HepG2 (cell line): ENCODE results near the gene KLHL11. TPM values are rescaled to one million over a fixed set of nuclear protein-coding genes. Genes with fewer than 3 reads are reported as not detected.
A peak's percentile ranks its signal among the peaks of the same experiment; 100 is the strongest.

ENCODE experiments used
- ATAC-seq: fragments of 200-7000 bp; cut with Tn5 transposase; 3 replicates; pipeline ENCODE4 v1.9.1; 2020; ENCODE audit warnings: mild to moderate bottlenecking, moderate library complexity
- BruUV-seq: library from RNA; stranded (reverse); fragments of 400-500 nt; replicated peaks from 2 replicates; lab custom pipeline; 2021; lab: Mats Ljungman, UMichigan
- CTCF ChIA-PET: fragments of 300-600 bp; formaldehyde crosslinking; extraction: SDS; loops from one replicate; lab custom pipeline; 2021; ENCODE audit warnings: low total read pairs, inconsistent platforms, low intra/inter-chr PET ratio; lab: Yijun Ruan, JAX
- POLR2A ChIA-PET: fragments of 350-600 bp; sonication (Branson Sonifier 250); formaldehyde crosslinking; loops from one replicate; lab custom pipeline; 2020; ENCODE audit warnings: antibody characterized with exemption, inconsistent platforms; lab: Yijun Ruan, JAX
- DNase-seq: peaks from one replicate; pipeline ENCODE4 v3.0.0-alpha.2; 2015; ENCODE audit warnings: low spot score
- FAIRE-seq: peaks from 3 replicates; lab custom pipeline; 2011; peaks lifted over from hg19 to GRCh38; lab: Jason Lieb, UNC
- H2AFZ ChIP-seq: one replicate; pipeline ENCODE4 v1.6.1; 2011; ENCODE audit warnings: low read length, inconsistent platforms
- H3K27ac ChIP-seq: fragments of 300-600 bp; 3 replicates; pipeline ENCODE4 v1.8.0; 2011; ENCODE audit warnings: mixed run types, mild to moderate bottlenecking, mixed read lengths, low read length, inconsistent platforms; ENCODE audit not compliant: insufficient read depth; ENCODE audit errors: extremely low read length
- H3K27me3 ChIP-seq, 2 experiments: fragments of 200-600 bp in 1 of 2; 2 replicates in 1 of 2; 3 replicates in 1 of 2; pipeline versions ENCODE4 v1.6.0 to v1.8.0; 2011; ENCODE audit warnings: low read length in 2 of 2, mild to moderate bottlenecking in 2 of 2, moderate library complexity in 2 of 2, inconsistent platforms in 1 of 2; ENCODE audit not compliant: insufficient read depth in 2 of 2, control insufficient read depth in 1 of 2
- H3K36me3 ChIP-seq, 2 experiments: fragments of 200-600 bp in 1 of 2; replicated peaks in 1 of 2; 2 replicates in 1 of 2; 3 replicates in 1 of 2; pipeline versions ENCODE4 v1.5.1 to v1.8.0; 2011; ENCODE audit warnings: low read length in 2 of 2, inconsistent platforms in 1 of 2; ENCODE audit not compliant: insufficient read depth in 2 of 2, control insufficient read depth in 1 of 2
- H3K4me1 ChIP-seq: 2 replicates; pipeline ENCODE4 v1.5.1; 2012; ENCODE audit warnings: low read length, inconsistent platforms; ENCODE audit not compliant: insufficient read depth
- H3K4me2 ChIP-seq: 2 replicates; pipeline ENCODE4 v1.6.0; 2011; ENCODE audit warnings: low read depth, low read length, inconsistent platforms
- H3K4me3 ChIP-seq, 3 experiments: fragments of 200-600 bp in 1 of 3; sonication (generic), shearing (Covaris generic) in 1 of 3; replicated peaks in 1 of 3; 2 replicates each; pipeline ENCODE4 v1.5.1; 2011 to 2016; ENCODE audit warnings: low read length in 3 of 3, inconsistent platforms in 2 of 3, low read depth in 2 of 3, mild to moderate bottlenecking in 2 of 3, control low read depth in 1 of 3, mixed read lengths in 1 of 3; ENCODE audit not compliant: insufficient read depth in 1 of 3
- H3K79me2 ChIP-seq: one replicate; pipeline ENCODE4 v1.6.1; 2011; ENCODE audit warnings: low read length, inconsistent platforms; ENCODE audit not compliant: insufficient read depth
- H3K9ac ChIP-seq: 2 replicates; pipeline ENCODE4 v1.6.0; 2011; ENCODE audit warnings: mild to moderate bottlenecking, low read depth, low read length, inconsistent platforms; ENCODE audit not compliant: insufficient read depth
- H3K9me3 ChIP-seq: 2 replicates; pipeline ENCODE4 v1.5.1; 2012; ENCODE audit warnings: mild to moderate bottlenecking, low read length
- H4K20me1 ChIP-seq: 2 replicates; pipeline ENCODE4 v1.6.0; 2011; ENCODE audit warnings: inconsistent platforms, mild to moderate bottlenecking, low read length, moderate library complexity; ENCODE audit not compliant: insufficient read depth
- CEBPG ChIP-seq: IDR thresholded peaks from 2 replicates; pipeline ENCODE4 v1.6.1; 2016
- KDM4B ChIP-seq: sonication (generic); formaldehyde crosslinking; IDR thresholded peaks from 2 replicates; pipeline ENCODE4 v1.4.0; 2020; ENCODE audit warnings: missing genetic modification reagents
- NFAT5 ChIP-seq: sonication (generic); formaldehyde crosslinking; IDR thresholded peaks from 2 replicates; pipeline ENCODE4 v1.4.0; 2020; ENCODE audit warnings: missing genetic modification reagents
- NR2C2 ChIP-seq: sonication (generic); formaldehyde crosslinking; IDR thresholded peaks from 2 replicates; pipeline ENCODE4 v1.4.0; 2020; ENCODE audit warnings: missing genetic modification reagents, mild to moderate bottlenecking, moderate library complexity, borderline replicate concordance
- RCOR2 ChIP-seq: IDR thresholded peaks from 2 replicates; pipeline ENCODE4 v1.6.1; 2016; ENCODE audit warnings: missing biosample characterization, missing genetic modification reagents
- SALL2 ChIP-seq: sonication (generic); formaldehyde crosslinking; IDR thresholded peaks from 2 replicates; pipeline ENCODE4 v1.8.1; 2023; ENCODE audit warnings: mild to moderate bottlenecking, missing genetic modification reagents, inconsistent platforms
- SOX5 ChIP-seq: IDR thresholded peaks from 2 replicates; pipeline ENCODE4 v1.6.1; 2016; ENCODE audit warnings: borderline replicate concordance
- ZBTB14 ChIP-seq: sonication (generic); formaldehyde crosslinking; IDR thresholded peaks from 2 replicates; pipeline ENCODE4 v1.4.0; 2020; ENCODE audit warnings: missing genetic modification reagents
- ZFP90 ChIP-seq: sonication (generic); formaldehyde crosslinking; IDR thresholded peaks from 2 replicates; pipeline ENCODE4 v1.8.0; 2022; ENCODE audit warnings: missing genetic modification reagents, mild to moderate bottlenecking, inconsistent platforms, borderline replicate concordance
- ZFP91 ChIP-seq: sonication (generic); formaldehyde crosslinking; IDR thresholded peaks from 2 replicates; pipeline ENCODE4 v1.9.0; 2022; ENCODE audit warnings: missing genetic modification reagents, mild to moderate bottlenecking, borderline replicate concordance
- ZMYM2 ChIP-seq: sonication (generic); formaldehyde crosslinking; IDR thresholded peaks from 2 replicates; pipeline ENCODE4 v1.8.0; 2022; ENCODE audit warnings: mild to moderate bottlenecking, missing genetic modification reagents
- ZMYM3 ChIP-seq: sonication (generic); formaldehyde crosslinking; IDR thresholded peaks from 2 replicates; pipeline ENCODE4 v1.5.1; 2020; ENCODE audit warnings: mild to moderate bottlenecking, missing genetic modification reagents
- ZNF264 ChIP-seq: sonication (generic); formaldehyde crosslinking; IDR thresholded peaks from 2 replicates; pipeline ENCODE4 v1.4.0; 2020; ENCODE audit warnings: missing genetic modification reagents
- WGBS: methylation state at CpG from one replicate; pipeline ENCODE4 v1.1.6; 2017; ENCODE audit warnings: low lambda C conversion rate; 5-methylcytosine and 5-hydroxymethylcytosine counted together
- in situ Hi-C: cut with HindIII; loops from 2 replicates; pipeline ENCODE4 v1.10.0; 2017; ENCODE audit warnings: low pct_unique_long_range_greater_than_20kb; ENCODE audit not compliant: extremely low pct_ligation_motif_present
- intact Hi-C: fragments of 100-400 bp; cut with micrococcal nuclease; formaldehyde crosslinking; loops from one replicate; pipeline ENCODE4 v1.10.0; 2022; ENCODE audit not compliant: unreplicated experiment
- polyA plus RNA-seq, 8 experiments: library from polyadenylated mRNA; depleted of rRNA in 3 of 8; stranded (reverse) in 7 of 8; unstranded in 1 of 8; fragments of >200 nt; fragmentation: Illumina TruSeq in 4 of 8; extraction: Trizol in 4 of 8; gene quantifications; 2 replicates each; pipeline versions ENCODE4 v1.2.1 to v1.2.3, GENCODE V29; 2011 to 2016; ENCODE audit warnings: low read depth in 4 of 8, missing spikeins in 1 of 8, mixed read lengths in 1 of 8; ENCODE audit not compliant: insufficient read depth in 1 of 8
- total RNA-seq, 5 experiments: library from RNA; depleted of rRNA; stranded (reverse); fragments of >200 nt; fragmentation: Illumina TruSeq; extraction: Trizol; gene quantifications; 2 replicates each; pipeline ENCODE4 v1.2.3, GENCODE V29; 2016; ENCODE audit warnings: low read depth in 1 of 5
- TF ChIP-seq, protein P1 (sequence below): sonication (generic); formaldehyde crosslinking; IDR thresholded peaks from 2 replicates; pipeline ENCODE4 v1.5.0; 2020; ENCODE audit warnings: mild to moderate bottlenecking, missing genetic modification reagents

The KLHL11 gene
- total and polyA plus RNA-seq, 2 of the 13 experiments (the other 11 are each of a cell fraction or from before 2014, with no cell fraction given): 7.7 to 27.5 TPM

DNA sequence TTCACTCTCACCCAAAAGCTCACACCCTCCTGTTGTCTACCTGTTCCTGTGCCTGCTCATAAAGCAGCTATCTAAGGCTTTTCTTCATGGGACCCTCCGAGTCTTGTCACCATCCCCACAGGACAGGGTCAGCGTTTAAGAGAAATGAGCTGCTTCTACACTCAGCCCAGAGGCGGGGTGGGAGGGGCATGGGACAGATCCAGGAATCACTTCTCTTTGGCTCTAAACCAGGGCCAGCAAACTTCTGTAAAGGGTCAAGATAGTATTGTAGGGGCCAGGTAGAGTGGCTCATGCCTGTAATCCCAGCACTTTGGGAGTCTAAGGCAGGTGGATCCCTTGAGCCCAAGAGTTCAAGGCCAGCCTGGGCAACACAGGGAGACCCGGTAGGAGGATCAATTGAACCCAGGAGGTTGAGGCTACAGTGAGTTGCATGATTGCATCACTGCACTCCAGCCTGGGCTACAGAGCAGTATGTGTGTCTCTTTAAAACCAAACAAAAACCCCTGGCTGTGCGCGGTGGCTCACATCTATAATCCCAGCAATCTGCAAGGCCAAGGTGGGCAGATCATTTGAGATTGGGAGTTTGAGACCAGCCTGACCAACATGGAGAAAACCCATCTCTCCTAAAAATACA lies 23.2 kb upstream of the KLHL11 start:
- Histone ChIP-seq H3K27ac (no peak overlapping the region), H2AFZ (no peak overlapping the region), H3K9ac (no peak overlapping the region), H4K20me1 (no peaks in the 10 kb centered on the region), H3K4me2 (no peak overlapping the region), H3K4me1 (peaks cover 35% of the 10 kb centered on the region), H3K79me2 (no peaks in the 10 kb centered on the region), H3K36me3 (peaks cover 40 to 88% of the 10 kb centered on the region in 2 experiments), H3K27me3 (no peaks in the 10 kb centered on the region), H3K9me3 (no peaks in the 10 kb centered on the region), H3K4me3 (no peak overlapping the region)
- intact Hi-C loops: no loop called here
- WGBS: 73% methylated on average over 6 of the region's 6 CpGs
- CTCF ChIA-PET: no interaction called here
- FAIRE-seq (peak; percentile 37), DNase-seq (no peak), ATAC-seq (peak; percentile 13; the same call in 1 of the 3 replicates)
- BruUV-seq: no TSS peak
- in situ Hi-C loops: no loop called here
- POLR2A ChIA-PET: no interaction called here
- TF ChIP-seq ZNF264 (CRISPR knock-in tag) (0 out of 2 replicates have a peak, but pooled peaks have one; percentile 17), ZFP91 (peak; percentile 82), CEBPG (peak; percentile 73), ZFP90 (CRISPR knock-in tag) (0 out of 2 replicates have a peak, but pooled peaks have one; percentile 70), RCOR2 (no peak), ZBTB14 (CRISPR knock-in tag) (0 out of 2 replicates have a peak, but pooled peaks have one; percentile 35), NFAT5 (CRISPR knock-in tag) (0 out of 2 replicates have a peak, but pooled peaks have one; percentile 41), SALL2 (CRISPR knock-in tag) (0 out of 2 replicates have a peak, but pooled peaks have one; percentile 54), SOX5 (0 out of 2 replicates have a peak, but pooled peaks have one; percentile 8), KDM4B (CRISPR knock-in tag) (no peak), NR2C2 (CRISPR knock-in tag) (peak; percentile 42; the same call in 1 of the 2 replicates), ZMYM3 (CRISPR knock-in tag) (peak; percentile 48; the same call in 1 of the 2 replicates), ZMYM2 (0 out of 2 replicates have a peak, but pooled peaks have one; percentile 50)
- TF ChIP-seq, protein P1, sequence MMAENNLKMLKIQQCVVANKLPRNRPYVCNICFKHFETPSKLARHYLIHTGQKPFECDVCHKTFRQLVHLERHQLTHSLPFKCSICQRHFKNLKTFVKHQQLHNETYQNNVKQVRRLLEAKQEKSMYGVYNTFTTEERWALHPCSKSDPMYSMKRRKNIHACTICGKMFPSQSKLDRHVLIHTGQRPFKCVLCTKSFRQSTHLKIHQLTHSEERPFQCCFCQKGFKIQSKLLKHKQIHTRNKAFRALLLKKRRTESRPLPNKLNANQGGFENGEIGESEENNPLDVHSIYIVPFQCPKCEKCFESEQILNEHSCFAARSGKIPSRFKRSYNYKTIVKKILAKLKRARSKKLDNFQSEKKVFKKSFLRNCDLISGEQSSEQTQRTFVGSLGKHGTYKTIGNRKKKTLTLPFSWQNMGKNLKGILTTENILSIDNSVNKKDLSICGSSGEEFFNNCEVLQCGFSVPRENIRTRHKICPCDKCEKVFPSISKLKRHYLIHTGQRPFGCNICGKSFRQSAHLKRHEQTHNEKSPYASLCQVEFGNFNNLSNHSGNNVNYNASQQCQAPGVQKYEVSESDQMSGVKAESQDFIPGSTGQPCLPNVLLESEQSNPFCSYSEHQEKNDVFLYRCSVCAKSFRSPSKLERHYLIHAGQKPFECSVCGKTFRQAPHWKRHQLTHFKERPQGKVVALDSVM: peak; percentile 82
